Cardiac fibroblast (primary cell): ENCODE measurements around the gene ATP6V1C2.

Experiments
- DNase-seq, 2 donors: peaks; one replicate each; pipeline versions ENCODE4 v3.0.0 to v3.0.0-alpha.2; 2010; ENCODE audit warnings: low read depth in 2 of 2
- H3K4me3 ChIP-seq, 2 donors: replicated peaks in 1 of 2; 1 replicate in 1 of 2; 2 replicates in 1 of 2; pipeline ENCODE4 v1.5.1; 2011; ENCODE audit warnings: low read depth in 2 of 2, low read length in 2 of 2, mild to moderate bottlenecking in 2 of 2, moderate library complexity in 1 of 2
- TF ChIP-seq, protein P1 (sequence below): IDR thresholded peaks from one replicate; pipeline ENCODE4 v1.5.1; 2011; ENCODE audit warnings: low read depth, mild to moderate bottlenecking, low read length, inconsistent platforms

The ATP6V1C2 gene

DNA sequence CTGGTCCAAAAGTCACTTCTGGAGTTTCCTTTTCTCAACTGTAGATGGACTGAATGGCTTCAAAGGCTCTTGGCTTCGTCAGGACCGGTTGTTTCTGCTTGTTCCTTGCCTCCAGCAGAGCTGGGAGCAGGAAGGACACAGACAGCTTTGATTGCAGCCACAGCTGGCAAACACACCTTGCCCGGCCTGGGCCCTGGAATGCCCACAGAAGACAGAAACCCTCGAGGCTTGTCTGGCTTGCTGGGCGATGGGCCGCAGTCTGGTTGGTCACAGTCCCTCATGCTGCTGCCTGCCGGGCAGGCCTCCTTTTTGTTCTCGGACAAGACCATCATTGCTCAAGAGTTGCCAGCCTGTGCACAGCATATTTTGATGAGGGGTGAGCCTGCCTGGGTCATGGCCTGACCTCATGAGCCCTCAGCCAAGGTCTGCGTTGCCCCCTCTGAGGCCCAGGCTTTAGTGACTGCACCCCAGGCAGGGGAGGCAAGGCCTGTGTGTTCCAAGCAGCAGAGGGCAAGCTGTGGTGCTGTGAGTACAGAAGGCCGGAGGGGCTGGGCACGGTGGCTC is 37.8 kb downstream of the ATP6V1C2 start:
- TF ChIP-seq, protein P1, sequence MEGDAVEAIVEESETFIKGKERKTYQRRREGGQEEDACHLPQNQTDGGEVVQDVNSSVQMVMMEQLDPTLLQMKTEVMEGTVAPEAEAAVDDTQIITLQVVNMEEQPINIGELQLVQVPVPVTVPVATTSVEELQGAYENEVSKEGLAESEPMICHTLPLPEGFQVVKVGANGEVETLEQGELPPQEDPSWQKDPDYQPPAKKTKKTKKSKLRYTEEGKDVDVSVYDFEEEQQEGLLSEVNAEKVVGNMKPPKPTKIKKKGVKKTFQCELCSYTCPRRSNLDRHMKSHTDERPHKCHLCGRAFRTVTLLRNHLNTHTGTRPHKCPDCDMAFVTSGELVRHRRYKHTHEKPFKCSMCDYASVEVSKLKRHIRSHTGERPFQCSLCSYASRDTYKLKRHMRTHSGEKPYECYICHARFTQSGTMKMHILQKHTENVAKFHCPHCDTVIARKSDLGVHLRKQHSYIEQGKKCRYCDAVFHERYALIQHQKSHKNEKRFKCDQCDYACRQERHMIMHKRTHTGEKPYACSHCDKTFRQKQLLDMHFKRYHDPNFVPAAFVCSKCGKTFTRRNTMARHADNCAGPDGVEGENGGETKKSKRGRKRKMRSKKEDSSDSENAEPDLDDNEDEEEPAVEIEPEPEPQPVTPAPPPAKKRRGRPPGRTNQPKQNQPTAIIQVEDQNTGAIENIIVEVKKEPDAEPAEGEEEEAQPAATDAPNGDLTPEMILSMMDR = no peak
- DNase-seq = no peak
- H3K4me3 ChIP-seq = no peak overlapping the region

DNA sequence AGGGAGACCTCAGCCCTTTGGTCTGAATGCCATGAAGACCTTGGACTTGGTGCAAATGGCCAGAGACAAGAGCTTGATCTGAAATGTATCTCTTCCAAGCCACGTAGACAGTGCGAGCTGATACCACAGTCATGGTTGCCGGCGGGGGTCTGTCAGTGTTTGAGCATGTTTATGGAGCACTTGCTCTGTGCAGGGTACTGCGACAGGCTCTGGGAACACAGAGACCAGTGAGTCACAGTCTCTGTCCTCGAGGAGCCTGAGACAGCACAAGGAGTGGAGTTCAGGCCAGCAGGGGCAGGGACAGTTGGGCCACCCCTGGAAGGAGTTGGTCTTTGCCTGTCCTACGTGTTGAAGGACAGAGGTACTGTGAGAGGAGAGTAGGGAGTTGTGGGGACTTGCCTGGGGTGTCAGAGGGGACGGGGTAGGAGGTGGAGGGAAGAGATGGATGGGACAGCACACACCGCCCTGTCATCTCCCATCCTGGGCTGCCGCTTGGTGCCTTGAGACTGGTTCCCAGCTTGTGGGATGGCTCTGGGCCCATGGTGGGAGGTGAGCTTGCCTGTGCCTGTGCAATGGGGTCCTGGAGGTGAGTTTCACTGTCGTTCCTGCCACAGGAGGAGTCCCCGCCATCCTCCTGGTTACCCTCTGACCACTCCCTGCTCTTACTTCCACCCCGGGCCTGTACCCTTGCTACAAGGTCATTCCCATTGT is 39.5 kb downstream of the ATP6V1C2 start:
- H3K4me3 ChIP-seq = no peak overlapping the region
- no peak for DNase-seq
- TF ChIP-seq, protein P1 = no peak

DNA sequence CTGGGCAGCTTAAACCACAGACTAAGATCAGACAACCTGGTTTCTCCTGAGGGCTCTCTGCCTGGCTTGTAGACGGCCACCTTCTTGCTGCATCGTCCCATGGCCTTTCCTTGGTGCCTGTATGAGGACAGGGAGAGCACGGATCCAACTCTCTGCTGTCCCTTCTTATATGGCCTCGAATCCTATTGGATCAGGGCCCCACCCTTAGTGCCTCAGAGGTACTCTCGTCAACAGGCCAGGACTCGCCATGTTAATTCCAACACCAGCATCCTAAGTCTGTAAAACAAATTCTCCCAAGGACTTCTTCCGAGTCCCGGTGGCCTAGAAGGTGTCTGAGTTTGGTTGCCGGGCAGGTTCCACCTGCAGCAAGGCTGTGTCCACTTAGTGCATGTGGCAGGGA is 40.2 kb downstream of the ATP6V1C2 start:
- no peak overlapping the region for H3K4me3 ChIP-seq
- TF ChIP-seq, protein P1 = no peak
- DNase-seq = no peak

DNA sequence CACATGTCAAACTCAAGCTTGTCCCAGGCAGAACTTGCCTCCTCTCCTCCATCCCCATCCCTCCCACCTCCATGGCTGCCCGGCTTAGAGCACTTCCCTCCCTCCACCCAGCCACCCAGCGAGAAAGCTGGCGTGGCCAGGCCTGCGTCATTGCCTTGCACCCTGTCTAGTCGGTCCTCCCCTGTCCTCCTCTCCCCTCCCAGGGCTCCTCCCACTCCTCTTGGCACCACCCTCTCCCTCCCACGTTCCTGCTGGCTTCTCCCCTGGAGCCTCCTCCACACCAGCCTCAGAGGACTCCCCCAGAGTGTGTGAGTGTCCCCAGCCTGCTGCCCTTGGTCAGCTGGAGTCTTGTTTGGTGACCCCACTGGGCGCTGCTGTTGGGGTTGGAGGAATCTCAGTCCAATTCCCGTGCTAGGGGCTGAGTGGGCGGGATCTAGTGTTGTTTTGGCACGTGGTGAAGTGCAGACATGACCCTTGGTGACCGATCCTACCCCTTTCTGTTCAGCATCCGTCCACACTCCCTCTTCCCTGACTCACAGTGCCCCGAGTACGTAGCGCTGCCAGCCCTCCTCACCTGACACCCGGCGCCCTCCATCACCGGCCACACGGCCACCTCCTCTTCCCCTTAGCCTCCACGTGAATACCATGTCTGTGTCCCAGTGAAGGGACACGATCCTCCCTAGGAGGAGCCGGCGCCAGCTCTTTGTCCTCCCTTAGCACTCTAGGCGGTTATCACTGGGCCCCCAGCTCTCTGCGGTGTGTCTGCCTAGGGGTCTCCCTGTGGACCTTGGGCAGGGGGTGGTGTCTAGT is 41.4 kb downstream of the ATP6V1C2 start:
- TF ChIP-seq, protein P1 = no peak
- H3K4me3 ChIP-seq = peak overlapping the region in 1 of 2 donors; percentile 26
- peak; percentile 51 to 76 for DNase-seq

DNA sequence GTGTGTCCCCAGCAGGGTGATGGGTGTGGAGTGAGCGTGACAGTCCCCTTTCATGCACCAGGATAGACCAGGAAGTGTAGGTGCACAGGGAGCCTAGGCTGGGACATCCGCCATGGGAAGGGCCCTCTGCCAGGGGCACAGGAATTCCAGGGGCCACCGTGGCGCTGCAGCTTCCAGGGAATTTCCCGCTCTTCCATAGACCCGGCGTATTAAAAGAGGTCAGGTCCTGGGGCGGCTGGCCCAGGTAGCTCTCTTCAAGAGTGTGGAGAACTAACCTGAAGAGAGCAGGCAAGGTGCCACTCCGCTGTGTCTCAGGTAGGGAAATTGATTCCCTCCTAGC is 42.0 kb downstream of the ATP6V1C2 start:
- DNase-seq = no peak
- no peak overlapping the region for H3K4me3 ChIP-seq
- TF ChIP-seq, protein P1 = no peak

DNA sequence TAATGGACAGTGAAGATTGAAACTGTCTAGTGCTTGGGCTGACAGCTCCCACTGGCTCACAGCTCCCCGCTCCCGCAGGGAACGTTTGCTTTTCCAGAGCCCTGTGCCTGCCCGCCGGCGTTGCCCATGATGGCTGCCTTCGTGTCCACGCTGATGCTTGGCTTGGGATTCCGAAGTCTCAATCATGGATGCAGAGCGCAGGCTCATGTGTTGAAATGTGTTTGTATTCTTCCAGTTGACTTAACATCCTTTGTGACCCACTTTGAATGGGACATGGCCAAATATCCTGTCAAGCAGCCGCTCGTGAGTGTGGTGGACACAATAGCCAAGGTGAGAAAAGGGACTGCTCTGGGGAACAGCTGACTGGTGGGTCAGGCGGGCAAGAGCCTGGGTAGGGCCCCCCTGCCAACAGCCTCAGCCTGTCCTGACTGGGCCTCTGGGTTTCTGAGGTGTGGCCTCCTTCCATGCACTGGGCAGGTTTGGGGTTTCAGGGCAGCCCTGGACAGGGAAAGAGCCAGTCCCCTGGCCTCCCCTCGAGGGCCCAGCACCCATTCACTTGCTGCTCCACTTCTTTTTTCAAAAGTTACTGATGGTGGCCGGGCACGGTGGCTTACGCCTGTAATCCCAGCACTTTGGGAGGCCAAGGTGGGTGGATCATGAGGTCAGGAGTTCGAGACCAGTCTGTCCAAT is 42.8 kb downstream of the ATP6V1C2 start:
- DNase-seq = no peak
- H3K4me3 ChIP-seq = no peak overlapping the region
- TF ChIP-seq, protein P1 = no peak
